GM21515 (cell line): ENCODE results near the gene EIF4ENIF1.
"Not testable (repeated sequence)": the region's sequence is repeated elsewhere in the genome, so short reads cannot be mapped to it uniquely, and the experiment has no call there.

Experiments
- ATAC-seq: cut with Tn5 transposase; IDR thresholded peaks from one replicate; pipeline ENCODE4 v1.9.1; 2021; ENCODE audit not compliant: unreplicated experiment

EIF4ENIF1 gene

DNA sequence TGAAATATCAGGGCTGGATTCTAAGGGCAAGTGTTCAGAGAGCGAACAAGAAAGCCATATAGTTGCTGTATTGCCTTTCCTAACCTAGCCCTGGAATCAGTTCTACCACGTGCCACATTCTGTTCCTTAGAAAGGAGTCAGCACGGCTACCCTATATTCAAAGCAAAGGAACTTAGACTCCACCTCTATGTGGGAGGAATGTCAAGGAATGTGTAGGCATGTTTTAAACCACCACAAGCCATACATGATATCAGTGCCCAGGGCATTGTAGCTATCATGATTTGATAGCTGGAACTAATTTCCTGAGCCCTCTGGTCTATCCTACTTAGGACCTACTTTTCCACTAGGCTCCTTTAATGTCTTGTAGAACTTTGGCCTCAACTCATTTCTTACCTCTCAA is 2.5 kb upstream of the EIF4ENIF1 start:
- ATAC-seq, result no peak

DNA sequence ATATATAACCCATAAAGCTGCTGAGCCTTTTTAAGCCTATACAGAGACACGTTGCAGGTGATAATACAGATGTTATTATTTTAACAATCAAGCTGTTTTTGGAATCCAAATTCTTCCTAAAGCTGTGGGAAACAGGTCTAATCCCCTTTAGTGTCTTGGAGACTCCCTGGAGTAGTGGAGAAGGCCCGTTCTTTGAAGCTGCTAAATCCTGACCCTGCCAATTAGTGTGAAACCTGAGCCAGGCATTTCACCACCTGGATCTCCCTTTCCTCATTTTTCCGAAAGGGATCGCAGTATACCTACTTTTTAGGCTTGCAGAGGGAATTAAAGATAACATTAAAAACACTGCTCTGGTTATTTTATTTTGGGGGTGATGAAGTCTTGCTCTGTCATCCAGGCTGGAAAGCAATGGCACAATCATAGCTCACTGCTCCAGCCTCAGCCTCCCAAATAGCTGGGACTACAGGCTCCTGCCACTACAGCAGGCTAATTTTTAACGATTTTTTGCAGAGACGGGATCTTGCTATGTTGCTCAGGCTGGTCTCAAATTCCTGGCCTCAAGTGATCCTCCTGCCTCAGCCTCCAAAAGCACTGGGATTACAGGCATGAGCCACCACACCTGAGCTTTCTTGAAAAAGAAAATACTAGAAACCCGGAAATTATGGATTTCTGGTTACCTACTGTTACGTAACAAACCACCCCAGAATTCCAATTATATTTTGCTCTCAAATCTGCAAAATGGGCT is 1.7 kb upstream of the EIF4ENIF1 start:
- ATAC-seq, result no peak

DNA sequence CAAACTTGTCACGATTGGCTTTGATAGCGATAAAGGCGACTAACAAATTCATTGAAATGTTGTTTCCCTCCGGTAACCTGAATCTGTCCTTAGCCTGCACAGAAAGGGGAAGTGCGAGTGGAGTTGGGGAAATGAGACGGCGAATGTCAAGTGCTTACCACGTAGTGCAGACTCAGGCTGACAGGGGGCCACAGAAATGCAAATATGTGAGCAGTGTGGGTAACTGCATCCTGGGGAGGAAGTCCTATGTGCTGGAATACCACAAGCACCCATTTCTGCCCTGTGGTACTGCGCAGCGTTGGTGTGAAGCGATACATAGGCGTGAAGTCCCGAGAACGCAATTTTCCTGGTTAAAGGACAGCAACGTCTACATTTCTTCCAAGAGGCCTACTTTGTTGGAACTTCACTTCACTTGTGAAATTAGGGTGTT is 869 bp upstream of the EIF4ENIF1 start:
- peak; percentile 47 for ATAC-seq

DNA sequence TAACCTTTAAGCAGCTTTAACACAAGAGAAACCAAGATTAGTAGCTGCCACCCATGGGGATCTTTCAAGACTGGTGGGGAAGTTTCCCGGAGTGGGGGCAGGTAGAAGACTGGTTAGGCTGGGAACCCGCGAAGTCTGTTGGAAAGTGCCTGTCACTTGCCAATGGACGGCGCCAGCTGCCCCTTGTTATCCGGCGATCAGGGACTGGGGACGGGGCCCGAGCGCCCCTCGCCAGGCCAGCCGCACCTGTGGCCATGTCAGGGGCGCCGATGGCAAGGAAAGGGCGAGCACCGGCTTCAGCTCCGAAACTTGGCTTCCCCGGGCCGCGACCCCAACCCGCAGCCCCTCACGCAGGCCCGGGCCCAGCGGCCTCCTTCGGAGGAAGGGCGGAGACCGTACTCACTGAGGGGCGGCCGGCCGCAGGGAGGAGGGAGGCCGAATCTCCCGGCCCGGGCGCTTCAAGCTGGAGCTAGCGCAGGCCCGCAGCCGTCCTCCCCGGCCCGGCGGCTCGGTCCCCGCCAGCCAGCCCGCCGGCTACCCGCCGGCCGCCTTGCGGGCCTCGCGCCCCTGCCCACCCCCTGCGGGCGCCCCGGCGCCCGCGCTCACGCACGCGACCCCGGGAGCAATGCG is 539 bp downstream of the EIF4ENIF1 start:
- ATAC-seq, result peak; percentile 19

DNA sequence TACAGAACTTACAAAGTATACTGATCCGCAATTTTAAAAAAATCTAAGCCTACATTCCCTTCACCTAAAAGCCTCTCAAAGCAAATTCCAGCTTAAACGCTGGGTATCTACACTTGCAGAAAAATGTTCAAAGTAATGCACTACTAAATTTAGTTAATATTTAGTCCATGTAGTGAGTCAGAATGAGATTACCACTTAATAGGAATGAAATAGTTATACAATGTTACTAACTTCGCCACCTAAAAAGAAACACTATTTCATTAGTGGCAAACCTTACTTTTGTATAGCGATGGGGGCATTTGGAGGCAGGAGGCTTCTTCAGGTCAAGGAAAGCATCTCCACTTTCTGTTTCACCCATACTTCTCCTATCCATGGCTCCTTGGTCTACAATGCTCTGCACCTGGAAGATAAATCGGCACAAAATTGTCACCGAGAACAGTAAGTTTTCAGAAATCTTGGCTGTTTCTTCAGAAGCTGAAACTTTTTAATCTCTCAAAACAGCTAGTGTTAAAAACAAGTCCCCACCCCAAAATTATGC is 1.2 kb downstream of the EIF4ENIF1 start:
- ATAC-seq, result no peak

DNA sequence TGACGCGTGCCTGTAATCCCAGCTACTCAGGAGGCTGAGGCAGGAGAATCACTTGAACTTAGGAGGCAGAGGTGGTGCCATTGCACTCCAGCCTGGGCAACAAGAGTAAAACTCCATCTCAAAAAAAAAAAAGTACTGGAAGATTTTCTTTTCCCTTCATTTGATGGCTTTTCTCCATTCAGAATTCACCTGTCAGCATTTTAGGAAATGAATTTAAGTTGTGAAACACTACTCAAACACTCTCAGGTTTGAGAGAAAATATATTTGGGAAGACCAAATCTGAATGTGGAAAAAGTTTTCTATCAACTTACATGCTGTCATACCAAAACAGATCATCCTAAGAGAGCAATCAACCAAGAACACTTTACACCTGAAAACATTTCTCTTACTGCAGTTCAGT is 2.7 kb downstream of the EIF4ENIF1 start:
- ATAC-seq, result no peak

DNA sequence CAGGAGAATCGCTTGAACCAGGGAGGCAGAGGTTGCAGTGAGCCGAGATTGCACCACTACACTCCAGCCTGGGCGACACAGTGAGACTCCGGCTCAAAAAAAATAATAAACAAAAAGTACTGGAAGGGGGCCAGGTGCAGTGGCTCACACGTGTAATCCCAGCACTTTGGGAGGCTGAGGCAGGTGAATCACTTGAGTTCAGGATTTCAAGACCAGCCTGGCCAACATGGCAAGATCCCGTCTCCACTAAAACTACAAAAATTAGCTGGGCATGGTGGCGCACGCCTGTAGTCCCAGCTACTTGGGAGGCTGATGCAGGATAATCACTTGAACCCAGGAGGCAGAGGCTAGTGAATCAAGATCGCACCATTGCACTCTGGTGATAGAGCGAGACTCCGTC is 3.3 kb downstream of the EIF4ENIF1 start:
- ATAC-seq, result not testable (repeated sequence)

DNA sequence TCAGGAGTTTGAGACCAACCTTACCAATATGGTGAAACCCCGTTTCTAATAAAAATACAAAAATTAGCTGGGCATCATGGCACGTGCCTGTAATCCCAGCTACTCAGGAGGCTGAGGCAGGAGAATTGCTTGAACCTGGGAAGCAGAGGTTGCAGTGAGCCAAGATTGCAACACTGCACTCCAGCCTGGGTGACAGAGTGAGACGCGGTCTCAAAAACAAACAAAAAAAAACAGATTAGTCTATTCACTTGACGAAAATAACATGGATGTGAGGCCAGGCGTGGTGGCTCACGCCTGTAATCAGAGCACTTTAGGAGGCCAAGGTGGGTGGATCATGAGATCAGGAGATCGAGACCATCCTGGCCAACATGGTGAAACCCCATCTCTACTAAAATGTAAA is 7.2 kb downstream of the EIF4ENIF1 start:
- ATAC-seq, result not testable (repeated sequence)

DNA sequence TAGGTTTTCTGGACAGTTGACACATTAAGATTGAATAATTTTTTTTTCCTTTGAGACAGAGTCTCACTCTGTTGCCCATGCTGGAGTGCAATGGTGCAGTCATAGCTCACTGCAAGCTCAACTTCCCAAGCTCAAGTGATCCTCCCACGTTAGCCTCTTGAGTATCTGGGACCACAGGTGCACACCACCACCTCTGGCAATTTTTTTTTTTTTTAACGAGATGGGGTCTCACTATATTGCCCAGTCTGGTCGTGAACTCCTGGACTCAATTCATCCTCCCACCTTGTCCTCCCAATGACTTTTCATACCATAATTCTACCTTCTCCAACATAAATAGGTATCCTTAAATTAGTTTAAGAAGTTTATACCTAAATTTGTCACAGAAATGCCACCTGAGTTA is 8.5 kb downstream of the EIF4ENIF1 start:
- ATAC-seq, result no peak

DNA sequence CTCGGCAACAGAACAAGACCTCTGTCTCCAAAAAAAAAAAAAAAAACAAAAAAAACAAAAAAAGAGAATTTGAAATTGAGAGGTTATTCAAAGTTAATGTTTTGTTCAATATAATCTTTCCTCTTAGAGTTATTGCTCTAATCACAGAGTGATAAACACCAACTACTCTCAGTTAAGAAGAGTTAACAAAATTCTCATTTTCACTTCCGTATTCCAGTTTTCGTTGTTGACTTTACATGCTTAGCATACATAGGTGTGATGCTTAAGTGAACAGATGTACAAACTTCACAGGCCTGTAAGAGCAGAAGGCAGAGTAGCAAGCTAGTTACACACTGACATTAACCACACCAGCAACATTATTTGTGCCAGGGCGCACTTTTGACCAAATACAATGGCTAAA is 12.3 kb downstream of the EIF4ENIF1 start:
- ATAC-seq, result peak; percentile 67

DNA sequence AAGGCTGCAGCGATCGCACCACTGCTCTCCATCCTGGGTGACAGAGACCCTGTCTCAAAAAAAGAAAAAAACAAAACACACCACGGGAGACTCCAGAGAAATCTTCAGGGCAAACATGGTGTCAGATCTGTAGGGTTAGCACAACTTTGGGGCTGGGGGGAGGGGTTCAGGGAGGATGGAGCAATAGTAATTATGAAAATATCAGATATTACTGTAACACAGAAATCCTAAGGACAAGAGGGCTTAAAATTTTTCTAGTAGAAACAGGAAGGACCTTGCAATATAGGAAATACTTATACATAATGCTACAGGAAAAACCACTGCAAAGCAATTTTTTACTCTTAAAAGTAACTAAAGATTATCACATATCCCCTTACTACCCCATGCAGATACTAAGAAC is 13.8 kb downstream of the EIF4ENIF1 start:
- ATAC-seq, result no peak

DNA sequence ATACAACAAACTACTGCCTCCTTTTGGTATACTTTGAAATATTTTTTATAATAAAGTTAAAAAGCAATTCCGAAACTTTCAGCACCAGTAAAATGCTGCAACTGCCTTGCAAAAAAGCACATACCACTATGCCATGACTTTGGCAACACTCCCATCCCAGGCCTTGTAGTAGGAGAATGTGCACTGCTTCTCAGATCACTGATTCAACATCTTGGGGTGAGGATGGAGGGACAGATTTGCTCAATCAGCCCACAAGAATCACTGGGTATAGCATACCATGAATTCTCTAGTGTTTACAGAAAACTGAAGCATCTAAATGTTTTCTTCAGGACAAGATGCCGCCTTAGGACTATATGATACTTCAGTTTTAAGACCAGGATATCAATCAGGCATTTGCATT is 14.9 kb downstream of the EIF4ENIF1 start:
- no peak for ATAC-seq

DNA sequence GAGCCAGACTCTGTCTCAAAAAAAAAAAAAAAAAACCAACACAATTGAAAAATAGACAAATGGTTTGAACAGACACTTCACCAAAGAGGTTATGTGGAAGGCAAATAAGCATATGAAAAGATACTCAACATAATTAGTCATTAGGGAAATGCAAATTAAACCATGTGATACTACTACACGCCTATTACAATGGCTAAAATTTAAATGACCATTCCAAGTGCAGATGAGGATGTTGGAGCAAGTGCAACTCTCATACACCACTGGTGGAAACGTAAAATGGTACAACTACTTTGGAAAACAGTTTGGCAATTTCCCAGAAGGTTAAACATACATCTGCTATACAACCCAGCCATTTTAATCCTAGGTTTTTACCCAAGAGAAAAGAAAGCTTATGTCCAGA is 24.3 kb downstream of the EIF4ENIF1 start:
- ATAC-seq, result no peak

DNA sequence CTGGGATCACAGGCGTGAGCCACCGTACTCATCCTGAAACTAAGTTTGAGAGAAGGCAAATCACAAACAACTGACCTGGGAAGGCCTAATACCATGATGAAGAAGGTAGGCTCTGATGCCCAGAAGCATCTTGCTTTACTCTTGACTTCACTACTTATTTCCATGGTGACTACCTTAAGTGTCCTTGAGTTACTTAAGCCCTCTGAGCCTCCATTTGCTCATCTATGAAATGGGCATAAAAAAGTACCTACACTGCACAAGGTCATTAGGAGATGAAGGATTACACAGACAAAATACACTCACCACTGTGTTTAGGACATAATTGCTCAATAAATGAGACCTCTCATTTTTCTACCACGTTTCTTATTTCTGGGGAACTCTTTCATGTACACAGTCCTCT is 27.9 kb downstream of the EIF4ENIF1 start:
- ATAC-seq, result no peak

DNA sequence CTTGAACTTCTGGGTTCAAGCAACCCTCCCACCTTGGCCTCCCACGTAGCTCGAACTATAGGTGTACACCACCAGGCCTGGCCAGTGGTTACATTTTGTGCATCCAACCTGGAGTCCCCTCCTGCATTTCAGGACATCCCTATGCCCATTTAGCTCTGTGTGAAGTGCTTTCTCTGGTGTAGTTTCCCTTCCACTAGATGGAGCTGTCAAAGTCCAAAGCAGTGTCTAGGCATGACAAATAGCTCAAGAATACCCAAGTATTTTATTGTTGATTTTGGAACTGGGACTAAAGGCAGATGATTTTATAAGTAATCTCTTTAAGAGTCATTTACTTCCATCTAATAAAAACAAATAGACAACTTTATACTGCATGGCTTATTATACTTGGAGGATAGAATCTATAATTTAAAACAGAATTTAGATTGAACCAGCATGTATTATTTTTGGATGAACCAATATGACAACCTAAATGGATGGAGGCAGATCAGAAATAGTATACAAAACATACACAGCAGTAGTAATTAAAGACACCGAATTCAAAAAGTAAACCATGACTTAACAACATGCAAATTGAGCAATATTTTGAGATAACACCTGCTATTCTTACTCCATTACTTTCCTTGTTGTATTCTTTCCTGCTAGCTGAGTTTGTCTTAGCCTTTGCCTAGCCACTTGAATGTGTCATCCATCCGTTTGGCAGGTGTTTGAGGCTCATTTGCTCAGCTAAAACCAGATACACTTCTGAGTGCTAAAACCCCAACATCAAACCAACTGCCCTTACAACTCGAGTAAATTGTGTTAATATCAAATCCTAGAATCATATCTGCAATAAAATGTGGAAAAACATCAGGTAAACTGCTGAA is 37.7 kb downstream of the EIF4ENIF1 start:
- no peak for ATAC-seq

DNA sequence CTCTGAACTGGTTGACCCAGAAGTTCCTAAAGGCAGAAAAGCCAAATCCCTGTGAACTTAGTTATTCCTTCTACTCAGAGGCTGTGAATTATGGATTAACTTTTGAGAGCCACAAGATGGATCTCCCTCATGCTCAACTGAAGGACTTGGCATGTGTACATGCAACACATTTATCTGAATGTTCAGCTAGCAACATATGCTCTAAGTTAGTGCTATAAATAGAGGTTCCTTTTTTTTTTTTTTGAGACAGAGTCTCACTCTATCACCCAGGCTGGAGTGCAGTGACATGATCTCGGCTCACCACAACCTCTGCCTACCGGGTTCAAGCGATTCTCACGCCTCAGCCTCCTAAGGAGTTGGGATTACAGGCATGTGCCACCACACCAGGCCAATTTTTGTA is 40.1 kb downstream of the EIF4ENIF1 start:
- ATAC-seq, result no peak

DNA sequence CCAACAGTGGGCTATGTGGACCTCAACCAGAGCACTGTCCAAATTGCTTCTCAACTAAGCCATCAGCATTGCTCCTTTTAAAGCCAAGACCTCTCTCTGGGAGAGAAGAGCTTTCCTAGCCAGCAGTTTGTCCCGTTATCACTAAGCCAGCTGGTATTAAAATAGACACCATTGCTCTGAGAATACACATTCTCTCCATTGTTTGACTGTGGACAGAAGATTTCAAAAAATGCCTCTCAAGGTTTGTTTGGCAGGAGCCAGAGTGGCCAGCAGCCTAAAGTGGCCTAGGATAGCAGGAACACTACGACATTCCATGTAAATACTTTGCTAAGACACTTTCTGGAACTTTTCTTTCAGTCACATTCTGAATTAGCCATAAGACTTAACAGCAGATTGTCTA is 41.3 kb downstream of the EIF4ENIF1 start:
- no peak for ATAC-seq

DNA sequence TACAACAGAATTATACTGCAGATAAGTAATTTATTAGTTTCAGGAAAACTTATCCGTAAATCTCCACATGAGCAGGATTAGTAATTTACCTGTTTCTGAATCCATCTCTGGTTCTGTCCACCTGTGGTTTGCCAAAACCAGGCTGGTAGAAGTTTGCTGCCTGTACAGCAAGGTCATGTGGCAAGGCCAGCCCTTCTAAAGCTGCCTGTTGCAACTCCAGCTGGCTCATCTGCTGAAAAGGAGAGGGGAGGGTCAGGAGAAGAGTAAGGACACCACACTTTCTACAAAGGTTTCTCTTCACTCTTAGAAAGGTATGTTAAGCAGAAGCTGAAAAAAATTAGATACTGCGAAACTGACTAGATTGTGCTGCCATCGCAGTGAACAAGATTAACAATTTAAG is 42.3 kb downstream of the EIF4ENIF1 start:
- no peak for ATAC-seq

DNA sequence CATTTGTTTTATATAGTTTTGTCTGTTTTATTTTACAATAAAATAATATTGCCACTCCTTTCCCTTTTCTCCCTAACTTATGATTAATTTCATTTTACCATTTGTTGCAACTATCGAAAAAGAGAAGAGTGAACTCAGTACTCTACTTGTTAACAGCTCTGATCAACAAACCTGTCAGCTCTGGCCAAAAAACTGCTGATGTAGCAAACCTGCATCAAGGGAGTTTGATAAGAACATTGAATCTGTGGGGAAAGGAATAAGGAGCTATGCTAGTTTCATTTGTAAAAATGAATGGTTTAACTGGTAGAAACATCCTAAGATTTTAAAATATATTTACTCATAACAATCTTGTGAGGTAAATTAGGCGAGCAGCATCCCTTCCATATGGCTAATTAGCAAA is 42.9 kb downstream of the EIF4ENIF1 start:
- ATAC-seq, result no peak

DNA sequence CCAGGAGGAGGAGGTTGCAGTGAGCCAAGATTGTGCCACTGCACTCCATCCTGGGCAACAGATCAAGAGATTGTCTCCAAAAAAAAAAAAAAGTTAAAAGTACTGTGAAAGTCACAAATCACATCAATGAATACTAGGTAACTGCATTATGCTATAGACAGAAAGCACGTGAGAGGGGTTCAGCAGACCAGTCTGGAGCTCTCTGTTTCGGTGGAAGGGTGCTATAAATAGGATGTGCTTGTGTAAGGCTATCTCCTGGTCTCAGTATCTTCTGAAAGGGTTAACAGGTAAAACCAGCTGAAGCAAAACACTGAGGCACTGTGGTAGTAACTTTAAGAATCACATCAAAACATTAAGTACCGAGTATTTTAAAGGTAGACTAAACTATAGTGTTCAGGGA is 43.4 kb downstream of the EIF4ENIF1 start:
- ATAC-seq, result no peak

DNA sequence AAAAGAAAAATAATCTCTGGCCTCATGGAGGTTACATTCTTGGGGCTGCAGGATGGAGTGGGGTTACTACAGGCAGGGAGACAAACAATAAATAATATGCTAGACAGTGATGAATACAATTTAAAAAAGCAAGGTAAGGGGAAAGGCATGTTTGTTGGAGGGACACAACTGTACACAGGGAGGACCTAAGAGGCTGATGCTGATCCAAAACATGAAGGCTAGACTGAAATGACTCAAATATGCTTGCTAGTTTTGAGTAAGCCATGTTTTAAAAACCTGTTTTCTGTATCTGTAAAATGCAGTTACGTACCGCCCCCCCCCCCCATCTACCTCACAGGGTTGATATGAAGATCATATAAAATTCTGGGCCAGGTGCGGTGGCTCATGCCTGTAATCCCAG is 44.0 kb downstream of the EIF4ENIF1 start:
- ATAC-seq, result no peak

DNA sequence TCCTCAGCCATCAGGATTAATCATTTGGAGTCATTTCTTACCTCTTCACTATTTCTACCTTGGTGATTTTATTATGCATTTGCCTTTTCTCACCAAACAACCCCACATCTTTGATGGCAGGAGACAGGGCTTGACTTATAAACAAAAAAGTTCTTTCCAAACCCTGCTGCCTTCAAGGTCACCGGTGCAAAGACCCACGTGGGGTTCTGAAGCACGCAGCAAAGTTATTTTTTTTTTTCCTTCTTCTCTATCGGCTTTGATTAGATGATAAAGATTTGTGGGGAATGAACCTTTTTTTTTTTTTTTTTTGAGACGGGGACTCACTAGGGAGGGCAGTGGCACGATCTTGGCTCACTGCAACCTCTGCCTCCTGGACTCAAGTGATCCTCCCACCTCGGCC is 46.1 kb downstream of the EIF4ENIF1 start:
- no peak for ATAC-seq
